ENCODE data around the gene NOC3L.
"Not testable (repeated sequence)": the region's sequence is repeated elsewhere in the genome, so short reads cannot be mapped to it uniquely, and the experiment has no call there.

DNA sequence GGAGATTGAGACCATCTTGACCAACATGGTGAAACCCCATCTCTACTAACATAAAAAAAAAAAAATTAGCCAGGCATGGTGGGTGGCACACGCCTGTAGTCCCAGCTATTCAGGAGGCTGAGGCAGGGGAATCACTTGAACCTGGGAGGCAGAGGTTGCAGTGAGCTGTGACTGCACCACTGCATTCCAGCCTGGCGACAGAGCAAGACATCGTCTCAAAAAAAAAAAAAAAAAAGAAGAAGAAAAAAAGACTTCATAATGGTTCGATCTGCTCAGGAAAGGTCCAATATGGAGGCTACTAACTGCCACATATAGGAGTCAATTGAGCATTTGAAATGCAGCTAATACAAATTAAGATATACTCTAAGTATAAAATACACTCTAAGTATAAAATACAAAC is 12.2 kb downstream of the NOC3L start:
- not testable (repeated sequence) for TF ChIP-seq POLR2AphosphoS5 (IDR thresholded peaks at IDR 0.05; ENCODE audit: borderline replicate concordance, low read depth, low read length); FOXP2 (optimal IDR thresholded peaks at IDR 0.05; ENCODE audit: control extremely low read depth, extremely low read length, insufficient read depth); EZH2 (IDR thresholded peaks at IDR 0.05)

Data from SK-N-MC (cell line).